KMS-11 (cell line): Measurements from ENCODE around the gene FGGY.

ENCODE experiments used
- H2AFZ ChIP-seq: fragments of 200-600 bp; sonication (generic); 2 replicates; pipeline ENCODE4 v1.6.1; 2016; ENCODE audit warnings: antibody characterized with exemption, mixed run types, low read depth
- H3K27ac ChIP-seq: fragments of 200-600 bp; sonication (generic); 2 replicates; pipeline ENCODE4 v1.6.1; 2016; ENCODE audit warnings: mild to moderate bottlenecking, mixed run types
- H3K27me3 ChIP-seq: fragments of 200-600 bp; sonication (generic); 2 replicates; pipeline ENCODE4 v1.6.1; 2017; ENCODE audit warnings: mild to moderate bottlenecking, low read depth, mixed run types, moderate library complexity; ENCODE audit not compliant: insufficient read depth
- H3K36me3 ChIP-seq: fragments of 200-600 bp; sonication (generic); 2 replicates; pipeline ENCODE4 v1.6.1; 2017; ENCODE audit warnings: mild to moderate bottlenecking, mixed run types; ENCODE audit not compliant: insufficient read depth
- H3K4me1 ChIP-seq: fragments of 200-600 bp; sonication (generic); 2 replicates; pipeline ENCODE4 v1.6.1; 2016; ENCODE audit warnings: mild to moderate bottlenecking, low read depth, mixed run types; ENCODE audit not compliant: poor library complexity, severe bottlenecking
- H3K4me2 ChIP-seq: fragments of 200-600 bp; sonication (generic); 2 replicates; pipeline ENCODE4 v1.7.0; 2016; ENCODE audit warnings: mild to moderate bottlenecking, mixed run types
- H3K4me3 ChIP-seq: fragments of 200-600 bp; sonication (generic); IDR thresholded peaks from 2 replicates; pipeline ENCODE4 v1.6.1; 2017; ENCODE audit warnings: low read depth, low read length, mixed read lengths; ENCODE audit not compliant: insufficient read depth
- H3K79me2 ChIP-seq: fragments of 200-600 bp; sonication (generic); 2 replicates; pipeline ENCODE4 v1.6.1; 2016; ENCODE audit warnings: low read depth, mixed run types; ENCODE audit not compliant: insufficient read depth
- H3K9ac ChIP-seq: fragments of 200-600 bp; sonication (generic); 2 replicates; pipeline ENCODE4 v1.6.1; 2016; ENCODE audit warnings: mild to moderate bottlenecking, mixed run types
- H4K20me1 ChIP-seq: fragments of 200-600 bp; sonication (generic); 2 replicates; pipeline ENCODE4 v1.6.1; 2016; ENCODE audit warnings: mild to moderate bottlenecking, mixed run types; ENCODE audit not compliant: insufficient read depth
- TF ChIP-seq, protein P1 (sequence below): fragments of 200-600 bp; sonication (generic); conservative IDR thresholded peaks from 2 replicates; pipeline ENCODE4 v1.6.1; 2017; ENCODE audit warnings: low read depth, mild to moderate bottlenecking, antibody characterized with exemption, low read length, moderate library complexity, mixed read lengths

Gene FGGY

DNA sequence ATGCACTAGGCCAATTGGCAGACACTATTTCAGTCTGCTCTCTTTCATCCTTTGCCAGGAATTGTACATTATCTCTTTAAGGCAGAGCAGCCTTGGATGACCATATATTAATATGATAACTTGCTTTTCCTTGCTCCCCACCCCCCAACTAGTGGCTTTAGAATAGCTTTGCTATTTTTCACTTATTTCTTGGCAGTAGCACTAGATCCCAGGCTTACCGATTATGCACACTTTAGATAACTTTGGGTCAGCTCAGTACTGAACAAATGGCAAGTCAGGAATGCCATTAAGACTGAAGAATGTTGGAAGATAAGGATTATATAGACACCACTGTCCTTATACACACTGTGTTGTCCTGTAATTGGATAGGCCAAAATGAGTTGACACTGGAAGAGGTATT, 146.4 kb downstream of the FGGY start:
- no peaks in the 10 kb centered on the region for H3K36me3 ChIP-seq
- H3K4me2 ChIP-seq: no peak overlapping the region
- H2AFZ ChIP-seq: no peak overlapping the region
- no peaks in the 10 kb centered on the region for H3K79me2 ChIP-seq
- H3K27me3 ChIP-seq: no peaks in the 10 kb centered on the region
- H4K20me1 ChIP-seq: no peaks in the 10 kb centered on the region
- no peak overlapping the region for H3K4me3 ChIP-seq
- no peak overlapping the region for H3K27ac ChIP-seq
- H3K9ac ChIP-seq: no peak overlapping the region
- TF ChIP-seq, protein P1, sequence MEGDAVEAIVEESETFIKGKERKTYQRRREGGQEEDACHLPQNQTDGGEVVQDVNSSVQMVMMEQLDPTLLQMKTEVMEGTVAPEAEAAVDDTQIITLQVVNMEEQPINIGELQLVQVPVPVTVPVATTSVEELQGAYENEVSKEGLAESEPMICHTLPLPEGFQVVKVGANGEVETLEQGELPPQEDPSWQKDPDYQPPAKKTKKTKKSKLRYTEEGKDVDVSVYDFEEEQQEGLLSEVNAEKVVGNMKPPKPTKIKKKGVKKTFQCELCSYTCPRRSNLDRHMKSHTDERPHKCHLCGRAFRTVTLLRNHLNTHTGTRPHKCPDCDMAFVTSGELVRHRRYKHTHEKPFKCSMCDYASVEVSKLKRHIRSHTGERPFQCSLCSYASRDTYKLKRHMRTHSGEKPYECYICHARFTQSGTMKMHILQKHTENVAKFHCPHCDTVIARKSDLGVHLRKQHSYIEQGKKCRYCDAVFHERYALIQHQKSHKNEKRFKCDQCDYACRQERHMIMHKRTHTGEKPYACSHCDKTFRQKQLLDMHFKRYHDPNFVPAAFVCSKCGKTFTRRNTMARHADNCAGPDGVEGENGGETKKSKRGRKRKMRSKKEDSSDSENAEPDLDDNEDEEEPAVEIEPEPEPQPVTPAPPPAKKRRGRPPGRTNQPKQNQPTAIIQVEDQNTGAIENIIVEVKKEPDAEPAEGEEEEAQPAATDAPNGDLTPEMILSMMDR: no peak
- no peaks in the 10 kb centered on the region for H3K4me1 ChIP-seq

DNA sequence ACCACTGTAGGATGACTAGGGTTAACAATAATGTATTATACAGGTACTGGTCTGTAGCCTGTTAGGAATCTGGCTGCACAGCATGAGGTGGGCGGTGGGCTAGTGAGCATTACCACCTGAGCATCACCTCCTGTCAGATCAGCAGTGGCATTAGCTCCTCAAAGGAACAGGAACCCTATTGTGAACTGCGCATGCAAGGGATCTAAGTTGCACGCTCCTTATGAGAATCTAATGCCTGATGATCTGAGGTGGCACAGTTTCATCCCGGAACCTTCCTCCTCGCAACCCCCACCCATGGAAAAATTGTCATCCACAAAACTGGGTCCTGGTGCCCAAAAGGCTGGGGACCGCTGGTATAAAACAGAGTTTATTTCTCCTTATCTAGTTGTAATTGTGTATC, 147.6 kb downstream of the FGGY start:
- Histone ChIP-seq H3K4me2 (no peak overlapping the region), H3K4me3 (no peak overlapping the region), H3K9ac (no peak overlapping the region), H3K79me2 (no peaks in the 10 kb centered on the region), H4K20me1 (no peaks in the 10 kb centered on the region), H2AFZ (no peak overlapping the region), H3K36me3 (no peaks in the 10 kb centered on the region), H3K4me1 (no peaks in the 10 kb centered on the region), H3K27ac (no peak overlapping the region), H3K27me3 (no peaks in the 10 kb centered on the region)
- TF ChIP-seq, protein P1: no peak

DNA sequence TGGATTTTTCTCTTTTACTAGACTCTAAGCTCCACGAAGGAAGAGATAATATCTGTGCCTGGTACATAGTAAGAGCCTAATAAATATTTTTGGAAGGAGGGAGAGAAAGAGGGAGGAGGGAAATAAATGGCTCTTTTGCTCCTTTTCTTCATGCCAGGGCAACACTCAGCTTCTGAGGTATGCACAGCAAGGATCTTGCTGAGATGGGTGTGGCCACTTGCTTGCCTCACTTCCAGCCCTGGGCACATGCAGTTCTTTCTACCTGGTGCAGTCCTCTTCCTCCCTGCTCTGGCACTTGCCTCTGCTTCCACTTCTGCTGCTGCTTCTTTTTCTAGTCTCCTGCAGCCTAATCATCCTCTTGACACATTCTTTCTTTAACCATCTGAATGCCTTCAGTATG, 148.1 kb downstream of the FGGY start:
- H2AFZ ChIP-seq: no peak overlapping the region

DNA sequence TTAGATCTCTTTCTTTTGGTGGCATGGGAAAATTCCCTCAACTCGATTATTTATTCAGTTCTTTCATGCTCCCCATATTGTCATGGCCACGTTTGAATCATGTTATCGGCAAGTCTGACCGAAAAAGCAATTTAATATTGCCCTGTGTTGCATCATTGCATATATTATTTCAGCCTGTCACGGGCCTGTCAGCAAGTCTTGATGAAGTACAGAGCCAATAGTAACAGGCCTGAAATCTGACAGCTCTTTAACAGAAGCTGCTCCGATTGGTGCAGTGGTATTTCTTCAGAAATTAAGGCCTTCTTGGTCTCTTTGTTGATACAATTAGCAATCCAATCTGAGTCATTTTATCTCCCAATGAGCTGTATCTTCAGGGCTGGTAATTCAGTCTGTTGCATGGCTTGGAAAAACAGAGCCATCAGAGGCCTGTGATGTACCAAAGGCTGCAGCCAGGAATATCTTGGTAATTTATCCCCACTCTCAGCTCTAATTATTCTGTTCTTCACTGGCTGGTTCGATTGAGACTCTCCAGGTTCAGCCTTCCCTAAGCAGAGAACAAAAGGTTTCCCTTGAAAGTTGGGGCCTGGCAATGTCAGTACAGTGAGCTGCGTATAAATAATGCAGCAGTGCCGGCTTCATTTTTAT, 149.5 kb downstream of the FGGY start:
- Histone ChIP-seq H3K4me1 (no peaks in the 10 kb centered on the region), H3K4me3 (no peak overlapping the region), H3K27me3 (no peaks in the 10 kb centered on the region), H3K36me3 (no peaks in the 10 kb centered on the region), H4K20me1 (no peaks in the 10 kb centered on the region), H3K79me2 (no peaks in the 10 kb centered on the region), H3K27ac (no peak overlapping the region), H3K4me2 (no peak overlapping the region), H3K9ac (no peak overlapping the region), H2AFZ (no peak overlapping the region)
- TF ChIP-seq, protein P1: no peak

More for the DNA sequence above, 148.1 kb downstream of the FGGY start:
- H3K27ac ChIP-seq: no peak overlapping the region
- H3K27me3 ChIP-seq: no peaks in the 10 kb centered on the region
- H3K4me3 ChIP-seq: no peak overlapping the region
- no peaks in the 10 kb centered on the region for H3K4me1 ChIP-seq
- TF ChIP-seq, protein P1: no peak
- H3K79me2 ChIP-seq: no peaks in the 10 kb centered on the region
- H4K20me1 ChIP-seq: no peaks in the 10 kb centered on the region
- no peaks in the 10 kb centered on the region for H3K36me3 ChIP-seq
- H3K4me2 ChIP-seq: no peak overlapping the region
- H3K9ac ChIP-seq: no peak overlapping the region
